Esophagus muscularis mucosa (tissue), 3 donors: ENCODE results near the gene MLXIPL.

Experiments used
- POLR2A ChIP-seq: fragments of 450-650 bp; IDR thresholded peaks from one replicate; pipeline ENCODE4 v1.6.1; 2017; ENCODE audit warnings: antibody characterized with exemption, moderate library complexity, mild to moderate bottlenecking, low read depth
- POLR2AphosphoS5 ChIP-seq, 2 donors: sonication (generic); formaldehyde crosslinking; IDR thresholded peaks; one replicate each; pipeline ENCODE4 v1.6.1; 2017; ENCODE audit warnings: antibody characterized with exemption in 2 of 2
- TF ChIP-seq, protein P1 (sequence below), 3 experiments: fragments of 200-600 bp in 2 of 3; fragments of 450-650 bp in 1 of 3; sonication (generic) in 2 of 3; IDR thresholded peaks; one replicate each; pipeline ENCODE4 v1.5.1; 2017 to 2019; ENCODE audit warnings: antibody characterized with exemption in 3 of 3, mild to moderate bottlenecking in 2 of 3, moderate library complexity in 1 of 3

DNA sequence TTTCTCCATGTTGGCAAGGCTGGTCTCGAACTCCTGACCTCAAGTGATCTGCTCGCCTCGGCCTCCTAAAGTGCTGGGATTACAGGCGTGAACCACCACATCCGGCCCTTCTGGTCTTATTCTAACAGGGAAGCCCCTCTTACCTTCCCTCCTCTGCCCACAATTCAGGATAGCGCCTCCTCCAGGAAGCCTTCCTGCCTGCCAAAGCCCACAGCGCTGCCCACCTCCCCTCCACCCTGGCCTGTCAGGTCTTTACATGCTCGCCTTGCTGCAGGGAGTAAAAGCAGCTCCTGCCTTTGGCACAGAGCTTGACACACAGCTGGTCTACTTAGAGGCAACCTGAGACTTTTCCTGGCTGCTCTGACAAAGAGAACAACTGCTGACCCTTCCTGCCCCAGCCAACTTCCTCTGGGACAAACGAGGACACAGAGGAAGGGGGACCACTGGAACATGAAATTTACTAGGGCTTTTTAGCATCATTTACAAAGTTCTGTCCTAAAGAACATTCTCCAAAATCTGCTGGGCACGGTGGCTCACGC is 13.2 kb downstream of the MLXIPL start:
- TF ChIP-seq, protein P1, sequence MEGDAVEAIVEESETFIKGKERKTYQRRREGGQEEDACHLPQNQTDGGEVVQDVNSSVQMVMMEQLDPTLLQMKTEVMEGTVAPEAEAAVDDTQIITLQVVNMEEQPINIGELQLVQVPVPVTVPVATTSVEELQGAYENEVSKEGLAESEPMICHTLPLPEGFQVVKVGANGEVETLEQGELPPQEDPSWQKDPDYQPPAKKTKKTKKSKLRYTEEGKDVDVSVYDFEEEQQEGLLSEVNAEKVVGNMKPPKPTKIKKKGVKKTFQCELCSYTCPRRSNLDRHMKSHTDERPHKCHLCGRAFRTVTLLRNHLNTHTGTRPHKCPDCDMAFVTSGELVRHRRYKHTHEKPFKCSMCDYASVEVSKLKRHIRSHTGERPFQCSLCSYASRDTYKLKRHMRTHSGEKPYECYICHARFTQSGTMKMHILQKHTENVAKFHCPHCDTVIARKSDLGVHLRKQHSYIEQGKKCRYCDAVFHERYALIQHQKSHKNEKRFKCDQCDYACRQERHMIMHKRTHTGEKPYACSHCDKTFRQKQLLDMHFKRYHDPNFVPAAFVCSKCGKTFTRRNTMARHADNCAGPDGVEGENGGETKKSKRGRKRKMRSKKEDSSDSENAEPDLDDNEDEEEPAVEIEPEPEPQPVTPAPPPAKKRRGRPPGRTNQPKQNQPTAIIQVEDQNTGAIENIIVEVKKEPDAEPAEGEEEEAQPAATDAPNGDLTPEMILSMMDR (IDR thresholded peaks at IDR 0.05): no peak
- TF ChIP-seq POLR2A: no peak
- no peak for TF ChIP-seq POLR2AphosphoS5 (IDR thresholded peaks at IDR 0.05)
